ENCODE results near the gene ZBTB7C.

Gene ZBTB7C

DNA sequence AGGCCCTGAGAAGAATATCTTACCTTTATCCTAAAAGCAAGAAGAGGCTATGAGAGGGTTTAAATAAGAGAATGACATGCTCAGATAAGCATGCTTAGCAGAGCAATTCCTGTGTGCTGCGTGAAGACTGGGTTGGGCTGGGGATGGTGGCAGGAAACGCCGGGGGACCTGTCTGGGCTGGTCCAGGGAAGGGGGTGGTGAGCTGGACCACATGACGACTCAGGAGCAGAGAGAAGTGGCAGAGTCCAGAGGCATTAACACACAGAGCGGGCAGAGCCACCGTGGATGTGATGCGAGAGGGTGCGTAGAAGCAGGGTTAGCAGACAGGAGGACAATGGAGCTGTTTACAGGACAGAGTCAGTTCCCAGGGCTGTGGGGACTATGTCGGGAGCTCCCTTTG lies 84.5 kb downstream of the ZBTB7C start:
- no peak overlapping the region for H3K4me3 ChIP-seq (ENCODE audit: control insufficient read depth, low read depth, low read length)
- DNase-seq (ENCODE audit: low read depth) = no peak
- TF ChIP-seq, protein P1, sequence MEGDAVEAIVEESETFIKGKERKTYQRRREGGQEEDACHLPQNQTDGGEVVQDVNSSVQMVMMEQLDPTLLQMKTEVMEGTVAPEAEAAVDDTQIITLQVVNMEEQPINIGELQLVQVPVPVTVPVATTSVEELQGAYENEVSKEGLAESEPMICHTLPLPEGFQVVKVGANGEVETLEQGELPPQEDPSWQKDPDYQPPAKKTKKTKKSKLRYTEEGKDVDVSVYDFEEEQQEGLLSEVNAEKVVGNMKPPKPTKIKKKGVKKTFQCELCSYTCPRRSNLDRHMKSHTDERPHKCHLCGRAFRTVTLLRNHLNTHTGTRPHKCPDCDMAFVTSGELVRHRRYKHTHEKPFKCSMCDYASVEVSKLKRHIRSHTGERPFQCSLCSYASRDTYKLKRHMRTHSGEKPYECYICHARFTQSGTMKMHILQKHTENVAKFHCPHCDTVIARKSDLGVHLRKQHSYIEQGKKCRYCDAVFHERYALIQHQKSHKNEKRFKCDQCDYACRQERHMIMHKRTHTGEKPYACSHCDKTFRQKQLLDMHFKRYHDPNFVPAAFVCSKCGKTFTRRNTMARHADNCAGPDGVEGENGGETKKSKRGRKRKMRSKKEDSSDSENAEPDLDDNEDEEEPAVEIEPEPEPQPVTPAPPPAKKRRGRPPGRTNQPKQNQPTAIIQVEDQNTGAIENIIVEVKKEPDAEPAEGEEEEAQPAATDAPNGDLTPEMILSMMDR (IDR thresholded peaks at IDR 0.05; ENCODE audit: control insufficient read depth, insufficient read depth, low read depth, low read length, missing control alignments) = no peak

DNA sequence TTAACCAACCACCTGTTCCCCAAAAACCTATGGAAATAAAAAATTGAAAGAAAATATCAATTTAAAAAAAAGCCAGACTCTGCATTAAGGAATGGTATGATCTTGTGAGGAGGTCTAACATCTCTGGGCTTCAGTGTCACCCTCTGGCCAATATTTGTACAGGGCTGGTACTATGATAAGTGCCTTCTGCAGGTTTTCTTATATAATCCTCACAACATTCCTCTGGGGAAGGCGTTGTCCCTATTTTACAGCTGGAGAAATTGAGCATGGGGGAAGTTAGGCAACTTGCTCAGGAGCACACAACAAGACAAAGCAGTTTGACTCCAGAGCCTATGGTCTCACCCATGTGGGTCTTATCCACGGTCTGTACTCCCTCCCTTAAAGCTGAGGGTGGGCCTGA lies 86.0 kb downstream of the ZBTB7C start:
- TF ChIP-seq, protein P1 (IDR thresholded peaks at IDR 0.05; ENCODE audit: control insufficient read depth, insufficient read depth, low read depth, low read length, missing control alignments) = no peak
- no peak overlapping the region for H3K4me3 ChIP-seq (ENCODE audit: control insufficient read depth, low read depth, low read length)
- DNase-seq (ENCODE audit: low read depth) = no peak

DNA sequence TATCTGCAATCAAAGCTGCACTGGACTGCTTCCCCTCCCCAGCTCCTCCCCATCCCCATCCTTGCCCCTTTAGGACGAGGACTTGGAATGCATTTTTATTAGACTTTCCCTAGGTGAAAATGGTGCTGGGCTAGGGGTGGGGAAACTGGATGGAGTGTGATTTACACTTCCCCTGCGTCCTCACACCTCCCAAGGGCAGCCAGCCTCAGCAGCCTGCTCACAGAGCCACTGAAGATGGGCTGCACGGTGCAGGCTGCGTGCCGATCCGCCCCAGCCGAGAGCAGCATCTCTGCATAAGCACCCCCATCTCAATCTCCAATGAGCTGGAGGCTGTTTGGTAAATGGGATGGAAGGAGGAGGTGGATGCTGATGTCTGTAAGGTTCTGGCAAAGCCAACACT lies 87.6 kb downstream of the ZBTB7C start:
- TF ChIP-seq, protein P1 (IDR thresholded peaks at IDR 0.05; ENCODE audit: control insufficient read depth, insufficient read depth, low read depth, low read length, missing control alignments) = no peak
- H3K4me3 ChIP-seq (ENCODE audit: control insufficient read depth, low read depth, low read length) = no peak overlapping the region
- DNase-seq (ENCODE audit: low read depth) = no peak

DNA sequence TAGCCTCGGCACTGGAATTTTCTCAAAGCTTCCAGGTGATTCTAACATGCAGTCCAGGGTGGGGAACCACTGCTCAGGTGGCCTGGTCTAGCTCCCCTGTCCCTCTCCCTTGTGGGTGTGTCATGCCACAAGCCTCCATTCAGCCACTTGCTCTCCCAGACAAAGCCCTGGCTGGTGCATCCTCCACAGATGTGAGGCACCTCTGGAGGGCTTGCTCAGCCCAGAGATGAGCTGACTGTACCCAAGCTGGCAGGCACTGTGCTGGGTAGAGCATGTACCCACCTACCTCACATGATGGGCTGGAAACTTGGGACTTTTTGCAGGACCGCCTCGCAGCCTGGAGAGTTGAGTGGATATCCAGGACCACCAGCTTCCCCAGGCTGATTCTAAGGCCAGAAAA lies 88.1 kb downstream of the ZBTB7C start:
- TF ChIP-seq, protein P1 (IDR thresholded peaks at IDR 0.05; ENCODE audit: control insufficient read depth, insufficient read depth, low read depth, low read length, missing control alignments) = no peak
- no peak overlapping the region for H3K4me3 ChIP-seq (ENCODE audit: control insufficient read depth, low read depth, low read length)
- DNase-seq (ENCODE audit: low read depth) = no peak

GRCh38 chr18:48320639-48320945 lies 88.6 kb downstream of the ZBTB7C start:
- TF ChIP-seq, protein P1 (IDR thresholded peaks at IDR 0.05; ENCODE audit: control insufficient read depth, insufficient read depth, low read depth, low read length, missing control alignments) = no peak
- DNase-seq (ENCODE audit: low read depth) = no peak
- no peak overlapping the region for H3K4me3 ChIP-seq (ENCODE audit: control insufficient read depth, low read depth, low read length)

GRCh38 chr18:48319801-48320638 lies 89.2 kb downstream of the ZBTB7C start:
- TF ChIP-seq, protein P1 (IDR thresholded peaks at IDR 0.05; ENCODE audit: control insufficient read depth, insufficient read depth, low read depth, low read length, missing control alignments) = no peak
- no peak for DNase-seq (ENCODE audit: low read depth)
- no peak overlapping the region for H3K4me3 ChIP-seq (ENCODE audit: control insufficient read depth, low read depth, low read length)
